Activated CD8-positive, alpha-beta memory T cell treated with anti-CD3 and anti-CD28 coated beads for 48 hours (primary cell): ENCODE measurements around the gene B4GALT5.

Source experiments
- DNase-seq, 3 experiments: peaks; one replicate each; pipeline ENCODE4 v3.0.0-alpha.2; 2020; ENCODE audit warnings: low read depth in 2 of 3, low spot score in 2 of 3

Gene B4GALT5

DNA sequence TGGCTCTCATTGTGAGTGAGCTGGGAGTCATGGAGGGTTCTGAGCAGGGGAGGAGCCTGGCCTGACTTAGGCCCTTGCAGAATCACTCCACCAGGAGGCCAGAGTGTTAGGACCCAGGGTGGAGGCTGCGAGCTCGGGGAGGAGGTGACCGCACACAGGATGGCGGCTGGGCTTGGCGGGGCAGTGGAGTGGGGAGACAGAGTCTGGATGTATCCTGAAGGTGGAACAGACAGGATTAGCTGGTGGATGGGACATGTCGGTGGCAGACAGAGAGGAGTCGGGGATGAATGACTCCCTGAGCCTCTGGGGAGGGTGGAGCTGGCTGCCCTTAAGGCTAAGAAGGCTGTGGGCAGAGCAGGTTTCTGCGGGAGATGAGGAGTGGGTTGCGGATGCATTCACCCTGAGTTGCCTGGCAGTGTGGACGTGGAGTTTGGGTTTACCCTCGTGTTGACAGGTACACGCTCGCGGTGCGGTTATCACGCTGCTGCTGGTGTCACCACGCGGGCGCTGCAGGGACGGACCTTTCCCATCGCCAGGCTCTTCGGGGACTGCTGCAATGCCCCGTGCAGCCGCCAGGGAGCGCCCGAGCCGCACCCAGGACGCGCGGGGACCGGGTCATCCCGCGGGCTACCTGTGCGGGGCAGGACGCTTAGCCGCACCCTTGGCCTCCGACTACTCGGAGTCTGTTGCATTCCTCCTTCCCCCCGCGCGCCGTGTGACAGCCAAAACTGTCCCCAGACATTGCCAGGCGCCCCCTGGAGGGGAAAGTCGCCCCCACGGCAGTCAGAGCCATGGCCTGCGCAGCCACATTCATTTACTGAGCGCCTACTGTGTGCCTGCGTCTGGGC, 102.8 kb downstream of the B4GALT5 start:
- DNase-seq, result peak in 2 of 3 experiments; percentile 68 to 77

GRCh38 chr20:49608752-49609670, 104.7 kb downstream of the B4GALT5 start:
- DNase-seq, result peak in 2 of 3 experiments; percentile 62 to 76

DNA sequence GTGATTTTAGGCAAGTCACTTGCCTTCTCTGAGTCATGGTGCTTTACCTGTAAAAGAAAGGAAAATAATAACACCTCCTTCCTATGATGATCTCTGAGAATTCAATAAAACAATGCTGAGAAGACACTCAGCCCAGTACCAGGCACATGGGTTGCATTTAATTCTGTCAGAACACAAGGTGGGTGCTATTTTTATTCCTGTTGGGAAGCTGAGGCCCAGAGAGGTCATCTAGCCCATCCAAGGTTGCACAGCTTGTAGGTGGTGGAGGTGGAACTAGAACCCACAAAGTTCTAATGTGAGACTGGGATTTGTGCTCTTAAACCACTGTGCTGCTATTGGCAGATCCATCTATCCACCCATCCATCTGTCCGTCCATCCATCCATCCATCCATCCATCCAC, 106.1 kb downstream of the B4GALT5 start:
- no peak for DNase-seq

GRCh38 chr20:49603209-49603627, 110.5 kb downstream of the B4GALT5 start:
- DNase-seq, result no peak

DNA sequence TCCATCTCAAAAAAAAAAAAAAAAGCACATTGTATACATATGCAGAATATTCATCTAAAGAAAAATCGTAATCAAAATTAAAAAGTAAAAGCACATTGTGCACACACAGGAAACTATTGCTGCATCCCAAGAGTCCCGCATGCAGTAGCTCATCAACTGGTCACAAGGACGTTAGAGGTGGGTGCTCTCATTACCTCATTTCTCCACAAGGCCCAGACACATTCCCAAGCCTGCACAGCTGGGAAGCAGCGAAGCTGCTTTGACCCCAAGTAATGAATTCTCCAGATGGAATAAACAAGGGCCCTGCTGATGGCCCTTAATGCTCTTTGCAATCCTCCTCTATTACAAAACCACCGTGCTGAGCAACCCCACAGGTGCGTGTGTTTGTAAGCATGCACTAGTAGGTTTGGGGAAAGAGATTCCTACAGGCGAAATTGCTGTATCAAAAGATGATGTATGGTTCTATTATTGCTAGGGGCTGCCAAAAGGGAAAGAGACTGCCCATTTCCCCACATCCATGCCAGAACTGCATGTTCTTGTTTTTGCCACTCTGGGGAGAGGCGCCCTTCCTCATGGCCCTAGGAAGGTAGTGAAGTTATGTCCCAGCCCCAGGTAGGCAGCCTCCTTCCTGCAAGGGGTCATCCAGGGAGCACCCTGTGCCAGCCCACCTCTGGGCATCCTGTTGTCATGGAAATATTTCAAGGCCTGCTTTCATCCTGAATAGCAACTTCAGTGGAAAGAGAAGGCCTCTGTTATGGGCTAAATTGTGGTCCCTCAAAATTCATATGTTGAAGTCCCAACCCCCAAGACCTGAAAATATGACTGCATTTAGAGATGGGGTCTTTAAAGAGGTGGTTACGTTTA, 111.1 kb downstream of the B4GALT5 start:
- no peak for DNase-seq

- no peak for DNase-seq
These were observed 112.3 kb downstream of the B4GALT5 start for GRCh38 chr20:49601153-49601924.

GRCh38 chr20:49599746-49600113, 113.9 kb downstream of the B4GALT5 start:
- DNase-seq, result no peak

GRCh38 chr20:49597825-49598395, 115.8 kb downstream of the B4GALT5 start:
- no peak for DNase-seq

DNA sequence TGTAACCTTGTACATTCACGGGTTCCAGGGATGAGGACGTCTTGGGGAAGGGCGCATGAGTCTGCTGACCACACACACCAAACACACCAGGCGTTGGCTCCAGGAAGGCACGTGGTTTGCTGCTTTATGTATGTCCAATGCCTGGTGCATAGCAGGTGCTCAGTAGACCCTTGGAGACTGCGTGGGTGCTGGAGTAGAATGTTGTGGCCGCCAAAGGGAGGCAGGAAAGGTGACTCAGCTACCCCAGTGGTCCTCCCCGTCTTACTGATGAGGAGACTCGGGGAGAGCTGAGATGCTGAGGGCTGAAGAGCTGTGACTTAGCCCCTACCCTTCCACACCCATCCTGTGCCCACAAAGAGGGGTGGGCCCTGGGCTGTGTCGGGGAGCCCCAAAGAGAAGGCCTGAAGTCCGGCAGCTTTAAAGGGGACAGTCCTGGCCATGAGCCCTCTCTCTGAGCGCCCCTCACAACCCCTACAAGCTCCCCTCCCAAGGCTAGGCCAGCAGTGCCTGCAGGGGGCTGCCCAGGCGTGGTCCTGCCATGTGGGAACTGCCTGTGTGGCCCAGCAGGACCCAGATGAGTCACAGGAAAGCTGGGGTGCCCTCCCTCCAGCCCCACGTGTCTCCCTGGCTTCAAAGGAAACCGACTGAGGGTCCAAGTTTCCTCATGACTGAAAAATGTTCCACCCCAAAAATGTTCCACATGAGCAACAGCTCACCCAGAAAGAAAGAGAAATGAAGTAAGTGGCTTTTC, 117.7 kb downstream of the B4GALT5 start:
- DNase-seq, result peak; percentile 69 to 75 (median 73)

DNA sequence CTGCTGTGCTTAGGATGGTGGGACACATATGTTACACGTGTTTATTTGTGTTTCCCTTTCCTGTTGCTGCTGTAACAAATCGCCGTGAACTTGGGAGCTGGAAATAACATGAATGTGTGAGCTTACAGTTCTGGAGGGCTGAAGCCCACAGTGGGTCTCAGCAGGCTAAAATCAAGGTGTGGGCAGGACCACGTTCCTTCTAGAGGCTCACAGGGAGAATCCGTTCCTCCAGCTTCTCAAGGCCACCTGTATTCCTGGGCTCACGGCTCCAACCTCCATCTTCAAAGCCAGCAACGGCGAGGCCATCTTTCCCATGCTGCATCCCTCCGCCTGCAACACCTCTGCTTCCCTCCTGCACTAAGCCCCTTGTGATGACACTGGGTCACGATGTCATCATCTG, 118.3 kb downstream of the B4GALT5 start:
- peak in 1 of 3 experiments; percentile 47 for DNase-seq

- no peak for DNase-seq
These were observed 118.8 kb downstream of the B4GALT5 start for GRCh38 chr20:49594931-49595315.

GRCh38 chr20:49594143-49594930, 119.3 kb downstream of the B4GALT5 start:
- peak; percentile 38 to 58 (median 56) for DNase-seq

- DNase-seq, result peak in 1 of 3 experiments; percentile 31
These were observed 120.1 kb downstream of the B4GALT5 start for GRCh38 chr20:49593466-49594142.

DNA sequence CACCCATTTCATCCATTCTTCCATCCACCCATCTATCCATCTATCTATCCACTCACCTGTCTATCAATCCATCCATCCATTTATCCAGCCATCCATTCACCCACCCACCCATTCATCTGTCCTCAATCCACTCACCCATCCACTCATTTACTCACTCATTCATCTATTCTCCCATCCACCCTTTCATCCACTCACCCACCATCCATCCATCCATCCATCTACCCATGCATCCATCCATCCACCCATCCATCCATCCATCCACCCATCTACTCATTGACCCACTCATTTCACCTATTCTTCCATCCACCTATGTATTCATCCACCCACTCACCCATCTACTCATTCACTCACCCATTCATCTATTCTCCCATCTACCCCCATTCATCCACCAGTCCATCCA, 121.6 kb downstream of the B4GALT5 start:
- no peak for DNase-seq

- DNase-seq, result no peak
These were observed 122.3 kb downstream of the B4GALT5 start for GRCh38 chr20:49591217-49591865.

GRCh38 chr20:49590163-49591017, 123.3 kb downstream of the B4GALT5 start:
- no peak for DNase-seq
